HepG2 (cell line): Measurements from ENCODE around the gene MPPE1. TPM values are rescaled to one million over a fixed set of nuclear protein-coding genes. Genes with fewer than 3 reads are reported as not detected.

Experiments used
- BCL6 ChIP-seq: IDR thresholded peaks from 2 replicates; pipeline ENCODE4 v1.6.1; 2016; ENCODE audit warnings: missing genetic modification reagents, missing compliant biosample characterization
- FOXK2 ChIP-seq: fragments of 450-650 bp; IDR thresholded peaks from 2 replicates; pipeline ENCODE4 v1.6.1; 2016
- GPN1 ChIP-seq: sonication (generic); formaldehyde crosslinking; IDR thresholded peaks from 2 replicates; pipeline ENCODE4 v1.5.1; 2020; ENCODE audit warnings: missing genetic modification reagents, borderline replicate concordance
- HES4 ChIP-seq: sonication (generic); formaldehyde crosslinking; IDR thresholded peaks from 2 replicates; pipeline ENCODE4 v1.9.0; 2021; ENCODE audit warnings: mild to moderate bottlenecking, missing genetic modification reagents, borderline replicate concordance
- KLF16 ChIP-seq, 2 experiments: sonication (generic) in 1 of 2; formaldehyde crosslinking in 1 of 2; IDR thresholded peaks; 2 replicates each; pipeline versions ENCODE4 v1.6.1 to v1.8.0; 2016 to 2023; ENCODE audit warnings: missing genetic modification reagents in 2 of 2, missing compliant biosample characterization in 1 of 2
- MED8 ChIP-seq: sonication (generic); formaldehyde crosslinking; IDR thresholded peaks from 2 replicates; pipeline ENCODE4 v1.8.1; 2023; ENCODE audit warnings: mild to moderate bottlenecking, missing genetic modification reagents; ENCODE audit not compliant: insufficient replicate concordance
- MIER2 ChIP-seq: IDR thresholded peaks from 2 replicates; pipeline ENCODE4 v1.6.1; 2016; ENCODE audit warnings: missing biosample characterization, missing genetic modification reagents
- PAX8 ChIP-seq: sonication (generic); formaldehyde crosslinking; IDR thresholded peaks from 2 replicates; pipeline ENCODE4 v1.8.0; 2022; ENCODE audit warnings: mild to moderate bottlenecking, missing genetic modification reagents, borderline replicate concordance
- PHF21A ChIP-seq: sonication (generic); formaldehyde crosslinking; IDR thresholded peaks from 2 replicates; pipeline ENCODE4 v1.5.0; 2020; ENCODE audit warnings: mild to moderate bottlenecking, missing genetic modification reagents
- POLR2AphosphoS5 ChIP-seq: IDR thresholded peaks from 2 replicates; pipeline ENCODE4 v1.6.1; 2012; ENCODE audit warnings: low read depth, low read length
- THAP11 ChIP-seq: IDR thresholded peaks from 2 replicates; pipeline ENCODE4 v1.6.1; 2016; ENCODE audit warnings: missing biosample characterization, missing genetic modification reagents
- YEATS4 ChIP-seq: sonication (generic); formaldehyde crosslinking; IDR thresholded peaks from 2 replicates; pipeline ENCODE4 v1.4.0; 2020; ENCODE audit warnings: missing genetic modification reagents, borderline replicate concordance
- ZNF562 ChIP-seq: sonication (generic); formaldehyde crosslinking; IDR thresholded peaks from 2 replicates; pipeline ENCODE4 v1.8.0; 2022; ENCODE audit warnings: missing genetic modification reagents, borderline replicate concordance
- ZNF644 ChIP-seq: IDR thresholded peaks from 2 replicates; pipeline ENCODE4 v1.6.1; 2016; ENCODE audit warnings: low read depth
- ZNF678 ChIP-seq: sonication (generic); formaldehyde crosslinking; IDR thresholded peaks from 2 replicates; pipeline ENCODE4 v1.4.0; 2020; ENCODE audit warnings: mild to moderate bottlenecking, missing genetic modification reagents
- ZNF7 ChIP-seq: IDR thresholded peaks from 2 replicates; pipeline ENCODE4 v1.6.1; 2016; ENCODE audit warnings: missing biosample characterization, missing genetic modification reagents
- ZNF772 ChIP-seq: sonication (generic); formaldehyde crosslinking; IDR thresholded peaks from 2 replicates; pipeline ENCODE4 v1.5.0; 2020; ENCODE audit warnings: mild to moderate bottlenecking, missing genetic modification reagents
- ZSCAN21 ChIP-seq: sonication (generic); formaldehyde crosslinking; IDR thresholded peaks from 2 replicates; pipeline ENCODE4 v1.8.0; 2022; ENCODE audit warnings: mild to moderate bottlenecking, missing genetic modification reagents, moderate library complexity, borderline replicate concordance
- polyA plus RNA-seq, 8 experiments: library from polyadenylated mRNA; depleted of rRNA in 3 of 8; stranded (reverse) in 7 of 8; unstranded in 1 of 8; fragments of >200 nt; fragmentation: Illumina TruSeq in 4 of 8; extraction: Trizol in 4 of 8; gene quantifications; 2 replicates each; pipeline versions ENCODE4 v1.2.1 to v1.2.3, GENCODE V29; 2011 to 2016; ENCODE audit warnings: low read depth in 4 of 8, missing spikeins in 1 of 8, mixed read lengths in 1 of 8; ENCODE audit not compliant: insufficient read depth in 1 of 8
- total RNA-seq, 5 experiments: library from RNA; depleted of rRNA; stranded (reverse); fragments of >200 nt; fragmentation: Illumina TruSeq; extraction: Trizol; gene quantifications; 2 replicates each; pipeline ENCODE4 v1.2.3, GENCODE V29; 2016; ENCODE audit warnings: low read depth in 1 of 5
- TF ChIP-seq, protein P1 (sequence below): sonication (generic); formaldehyde crosslinking; IDR thresholded peaks from 2 replicates; pipeline ENCODE4 v1.8.0; 2022; ENCODE audit warnings: mild to moderate bottlenecking, missing genetic modification reagents, borderline replicate concordance
- TF ChIP-seq, protein P2 (sequence below): sonication (generic); formaldehyde crosslinking; IDR thresholded peaks from 2 replicates; pipeline ENCODE4 v1.5.0; 2020; ENCODE audit warnings: mild to moderate bottlenecking, missing genetic modification reagents, borderline replicate concordance
- TF ChIP-seq, protein P3 (sequence below): sonication (generic); formaldehyde crosslinking; IDR thresholded peaks from 2 replicates; pipeline ENCODE4 v1.8.0; 2022; ENCODE audit warnings: missing genetic modification reagents, mild to moderate bottlenecking, moderate library complexity, borderline replicate concordance
- TF ChIP-seq, protein P4 (sequence below): sonication (generic); formaldehyde crosslinking; conservative IDR thresholded peaks from 2 replicates; pipeline ENCODE4 v1.4.0; 2020; ENCODE audit warnings: missing genetic modification reagents

Gene MPPE1
- total and polyA plus RNA-seq, 2 of the 13 experiments (the other 11 are each of a cell fraction or from before 2014, with no cell fraction given) = 9.6 to 11.9 TPM

DNA sequence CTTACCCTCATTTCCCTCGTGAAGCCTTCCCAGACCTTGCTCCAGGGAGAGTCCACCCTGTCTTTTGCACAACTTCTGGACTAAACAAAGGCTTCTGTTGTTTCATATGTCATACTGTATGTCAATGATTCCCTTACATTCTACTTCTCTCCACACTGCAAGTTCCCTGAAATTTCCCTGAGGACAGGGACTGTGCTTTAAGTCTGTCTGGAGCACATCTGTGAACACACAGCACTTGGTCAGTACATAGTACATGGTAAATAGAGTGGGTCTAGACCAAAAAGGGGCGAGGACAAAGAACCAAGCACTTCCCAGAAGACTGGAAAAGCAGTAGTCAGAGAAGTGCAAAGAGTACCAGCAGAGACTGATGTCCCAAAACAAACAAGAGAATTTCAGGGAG, 49.5 kb upstream of the MPPE1 start (continued):
- TF ChIP-seq ZNF7 = no peak
- peak; percentile 21; the same call in 1 of the 2 replicates for TF ChIP-seq THAP11
- TF ChIP-seq ZNF644 = no peak
- no peak for TF ChIP-seq YEATS4 (CRISPR knock-in tag)
- TF ChIP-seq, protein P1, sequence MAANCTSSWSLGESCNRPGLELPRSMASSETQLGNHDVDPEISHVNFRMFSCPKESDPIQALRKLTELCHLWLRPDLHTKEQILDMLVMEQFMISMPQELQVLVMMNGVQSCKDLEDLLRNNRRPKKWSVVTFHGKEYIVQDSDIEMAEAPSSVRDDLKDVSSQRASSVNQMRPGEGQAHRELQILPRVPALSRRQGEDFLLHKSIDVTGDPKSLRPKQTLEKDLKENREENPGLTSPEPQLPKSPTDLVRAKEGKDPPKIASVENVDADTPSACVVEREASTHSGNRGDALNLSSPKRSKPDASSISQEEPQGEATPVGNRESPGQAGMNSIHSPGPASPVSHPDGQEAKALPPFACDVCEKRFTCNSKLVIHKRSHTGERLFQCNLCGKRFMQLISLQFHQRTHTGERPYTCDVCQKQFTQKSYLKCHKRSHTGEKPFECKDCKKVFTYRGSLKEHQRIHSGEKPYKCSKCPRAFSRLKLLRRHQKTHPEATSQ (CRISPR knock-in tag) = no peak
- no peak for TF ChIP-seq FOXK2
- TF ChIP-seq ZNF562 (CRISPR knock-in tag) = no peak
- TF ChIP-seq BCL6 = peak; percentile 75
- TF ChIP-seq, protein P2, sequence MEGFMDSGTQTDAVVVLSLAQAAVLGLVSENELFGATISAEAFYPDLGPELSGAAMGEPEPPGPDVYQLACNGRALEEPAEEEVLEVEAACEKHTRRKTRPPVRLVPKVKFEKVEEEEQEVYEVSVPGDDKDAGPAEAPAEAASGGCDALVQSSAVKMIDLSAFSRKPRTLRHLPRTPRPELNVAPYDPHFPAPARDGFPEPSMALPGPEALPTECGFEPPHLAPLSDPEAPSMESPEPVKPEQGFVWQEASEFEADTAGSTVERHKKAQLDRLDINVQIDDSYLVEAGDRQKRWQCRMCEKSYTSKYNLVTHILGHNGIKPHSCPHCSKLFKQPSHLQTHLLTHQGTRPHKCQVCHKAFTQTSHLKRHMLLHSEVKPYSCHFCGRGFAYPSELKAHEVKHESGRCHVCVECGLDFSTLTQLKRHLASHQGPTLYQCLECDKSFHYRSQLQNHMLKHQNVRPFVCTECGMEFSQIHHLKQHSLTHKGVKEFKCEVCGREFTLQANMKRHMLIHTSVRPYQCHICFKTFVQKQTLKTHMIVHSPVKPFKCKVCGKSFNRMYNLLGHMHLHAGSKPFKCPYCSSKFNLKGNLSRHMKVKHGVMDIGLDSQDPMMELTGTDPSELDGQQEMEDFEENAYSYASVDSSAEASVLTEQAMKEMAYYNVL (CRISPR knock-in tag) = no peak
- no peak for TF ChIP-seq ZSCAN21 (CRISPR knock-in tag)
- TF ChIP-seq HES4 = no peak
- TF ChIP-seq, protein P3, sequence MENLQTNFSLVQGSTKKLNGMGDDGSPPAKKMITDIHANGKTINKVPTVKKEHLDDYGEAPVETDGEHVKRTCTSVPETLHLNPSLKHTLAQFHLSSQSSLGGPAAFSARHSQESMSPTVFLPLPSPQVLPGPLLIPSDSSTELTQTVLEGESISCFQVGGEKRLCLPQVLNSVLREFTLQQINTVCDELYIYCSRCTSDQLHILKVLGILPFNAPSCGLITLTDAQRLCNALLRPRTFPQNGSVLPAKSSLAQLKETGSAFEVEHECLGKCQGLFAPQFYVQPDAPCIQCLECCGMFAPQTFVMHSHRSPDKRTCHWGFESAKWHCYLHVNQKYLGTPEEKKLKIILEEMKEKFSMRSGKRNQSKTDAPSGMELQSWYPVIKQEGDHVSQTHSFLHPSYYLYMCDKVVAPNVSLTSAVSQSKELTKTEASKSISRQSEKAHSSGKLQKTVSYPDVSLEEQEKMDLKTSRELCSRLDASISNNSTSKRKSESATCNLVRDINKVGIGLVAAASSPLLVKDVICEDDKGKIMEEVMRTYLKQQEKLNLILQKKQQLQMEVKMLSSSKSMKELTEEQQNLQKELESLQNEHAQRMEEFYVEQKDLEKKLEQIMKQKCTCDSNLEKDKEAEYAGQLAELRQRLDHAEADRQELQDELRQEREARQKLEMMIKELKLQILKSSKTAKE (CRISPR knock-in tag) = peak; percentile 37; the same call in 1 of the 2 replicates
- TF ChIP-seq PHF21A = peak; percentile 44
- no peak for TF ChIP-seq ZNF772 (CRISPR knock-in tag)
- TF ChIP-seq KLF16 (CRISPR knock-in tag; IDR thresholded peaks at IDR 0.05) = no peak
- no peak for TF ChIP-seq PAX8 (CRISPR knock-in tag)
- TF ChIP-seq ZNF678 (CRISPR knock-in tag) = no peak
- no peak for TF ChIP-seq POLR2AphosphoS5
- TF ChIP-seq MIER2 = no peak
- no peak for TF ChIP-seq MED8 (CRISPR knock-in tag)
- TF ChIP-seq, protein P4, sequence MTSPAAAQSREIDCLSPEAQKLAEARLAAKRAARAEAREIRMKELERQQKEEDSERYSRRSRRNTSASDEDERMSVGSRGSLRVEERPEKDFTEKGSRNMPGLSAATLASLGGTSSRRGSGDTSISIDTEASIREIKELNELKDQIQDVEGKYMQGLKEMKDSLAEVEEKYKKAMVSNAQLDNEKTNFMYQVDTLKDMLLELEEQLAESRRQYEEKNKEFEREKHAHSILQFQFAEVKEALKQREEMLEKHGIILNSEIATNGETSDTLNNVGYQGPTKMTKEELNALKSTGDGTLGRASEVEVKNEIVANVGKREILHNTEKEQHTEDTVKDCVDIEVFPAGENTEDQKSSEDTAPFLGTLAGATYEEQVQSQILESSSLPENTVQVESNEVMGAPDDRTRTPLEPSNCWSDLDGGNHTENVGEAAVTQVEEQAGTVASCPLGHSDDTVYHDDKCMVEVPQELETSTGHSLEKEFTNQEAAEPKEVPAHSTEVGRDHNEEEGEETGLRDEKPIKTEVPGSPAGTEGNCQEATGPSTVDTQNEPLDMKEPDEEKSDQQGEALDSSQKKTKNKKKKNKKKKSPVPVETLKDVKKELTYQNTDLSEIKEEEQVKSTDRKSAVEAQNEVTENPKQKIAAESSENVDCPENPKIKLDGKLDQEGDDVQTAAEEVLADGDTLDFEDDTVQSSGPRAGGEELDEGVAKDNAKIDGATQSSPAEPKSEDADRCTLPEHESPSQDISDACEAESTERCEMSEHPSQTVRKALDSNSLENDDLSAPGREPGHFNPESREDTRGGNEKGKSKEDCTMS (CRISPR knock-in tag) = no peak
- TF ChIP-seq GPN1 (CRISPR knock-in tag) = no peak
